ENCODE measurements around the gene CCDC178.

CCDC178 gene

GRCh38 chr18:32909798-32910561 is 530.5 kb downstream of the CCDC178 start:
- H3K4me3 ChIP-seq (ENCODE audit: low read length): no peak overlapping the region
- H3K36me3 ChIP-seq (ENCODE audit: control insufficient read depth, insufficient read depth, low read length): no peaks in the 10 kb centered on the region
- no peaks in the 10 kb centered on the region for H3K27me3 ChIP-seq (ENCODE audit: control insufficient read depth, insufficient read depth, low read length)
- no peak overlapping the region for H3K9ac ChIP-seq (ENCODE audit: low read length)
- no peak overlapping the region for H3K27ac ChIP-seq (ENCODE audit: low read depth, low read length)
- no peaks in the 10 kb centered on the region for H3K4me1 ChIP-seq (ENCODE audit: control insufficient read depth, insufficient read depth, low read length)

DNA sequence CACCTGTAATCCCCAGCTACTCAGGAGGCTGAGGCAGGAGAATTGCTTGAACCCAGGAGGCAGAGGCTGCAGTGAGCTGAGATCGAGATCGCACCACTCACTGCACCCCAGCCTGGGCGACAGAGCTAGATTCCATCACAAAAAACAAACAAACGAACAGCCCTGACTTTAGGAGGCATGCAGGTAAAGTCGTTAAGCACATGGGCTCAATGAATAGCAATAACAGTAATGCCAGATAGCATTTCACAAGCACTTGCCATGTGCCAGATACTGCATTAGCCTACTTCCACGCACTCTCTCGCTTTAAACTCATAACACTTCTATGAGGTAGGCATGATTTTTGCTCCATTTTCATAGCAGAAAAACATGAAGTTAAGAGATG is 532.1 kb downstream of the CCDC178 start:
- Histone ChIP-seq H3K4me1 (ENCODE audit: control insufficient read depth, insufficient read depth, low read length) (no peaks in the 10 kb centered on the region), H3K27ac (ENCODE audit: low read depth, low read length) (no peak overlapping the region), H3K9ac (ENCODE audit: low read length) (no peak overlapping the region), H3K27me3 (ENCODE audit: control insufficient read depth, insufficient read depth, low read length) (no peaks in the 10 kb centered on the region), H3K4me3 (ENCODE audit: low read length) (no peak overlapping the region), H3K36me3 (ENCODE audit: control insufficient read depth, insufficient read depth, low read length) (no peaks in the 10 kb centered on the region)

DNA sequence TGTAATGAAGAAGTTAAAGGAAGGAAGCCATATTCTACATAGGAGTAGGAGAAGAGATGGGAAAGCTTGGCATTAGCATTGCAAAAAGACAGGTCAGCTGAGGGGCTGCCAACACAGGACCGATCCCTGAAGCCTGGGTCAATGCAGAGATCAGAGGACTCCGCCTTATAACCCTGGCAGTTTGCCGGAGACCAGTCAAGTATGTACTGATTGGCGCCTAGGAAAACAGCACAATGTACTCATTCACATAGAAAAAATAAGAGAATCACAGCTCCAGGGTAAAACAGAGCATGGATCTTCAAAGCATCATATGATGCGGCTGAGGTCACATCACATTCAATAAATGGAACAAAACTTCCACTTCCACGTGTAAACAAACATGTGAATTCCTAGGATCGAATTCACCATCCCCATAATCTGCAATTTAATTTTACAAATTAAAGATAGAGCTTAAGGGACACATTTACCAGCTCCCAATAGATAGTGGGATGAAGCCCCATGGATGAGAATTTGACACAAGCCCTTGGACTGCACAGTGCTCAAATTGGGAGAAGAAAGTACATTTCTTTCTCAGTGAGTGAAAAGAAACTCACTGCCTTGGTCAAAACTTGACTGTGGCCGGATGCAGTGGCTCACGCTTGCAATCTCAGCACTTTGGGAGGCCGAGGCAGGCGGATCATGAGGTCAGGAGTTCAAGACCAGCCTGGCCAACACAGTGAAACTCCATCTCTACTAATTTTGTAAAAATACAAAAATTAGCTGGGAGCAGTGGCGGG is 532.7 kb downstream of the CCDC178 start:
- H3K27ac ChIP-seq (ENCODE audit: low read depth, low read length): no peak overlapping the region
- H3K27me3 ChIP-seq (ENCODE audit: control insufficient read depth, insufficient read depth, low read length): no peaks in the 10 kb centered on the region
- no peaks in the 10 kb centered on the region for H3K4me1 ChIP-seq (ENCODE audit: control insufficient read depth, insufficient read depth, low read length)
- H3K9ac ChIP-seq (ENCODE audit: low read length): no peak overlapping the region
- no peaks in the 10 kb centered on the region for H3K36me3 ChIP-seq (ENCODE audit: control insufficient read depth, insufficient read depth, low read length)
- H3K4me3 ChIP-seq (ENCODE audit: low read length): no peak overlapping the region

GRCh38 chr18:32907311-32907585 is 533.3 kb downstream of the CCDC178 start:
- no peak overlapping the region for H3K4me3 ChIP-seq (ENCODE audit: low read length)
- no peaks in the 10 kb centered on the region for H3K36me3 ChIP-seq (ENCODE audit: control insufficient read depth, insufficient read depth, low read length)
- no peak overlapping the region for H3K9ac ChIP-seq (ENCODE audit: low read length)
- no peaks in the 10 kb centered on the region for H3K27me3 ChIP-seq (ENCODE audit: control insufficient read depth, insufficient read depth, low read length)
- H3K27ac ChIP-seq (ENCODE audit: low read depth, low read length): no peak overlapping the region
- H3K4me1 ChIP-seq (ENCODE audit: control insufficient read depth, insufficient read depth, low read length): no peaks in the 10 kb centered on the region

DNA sequence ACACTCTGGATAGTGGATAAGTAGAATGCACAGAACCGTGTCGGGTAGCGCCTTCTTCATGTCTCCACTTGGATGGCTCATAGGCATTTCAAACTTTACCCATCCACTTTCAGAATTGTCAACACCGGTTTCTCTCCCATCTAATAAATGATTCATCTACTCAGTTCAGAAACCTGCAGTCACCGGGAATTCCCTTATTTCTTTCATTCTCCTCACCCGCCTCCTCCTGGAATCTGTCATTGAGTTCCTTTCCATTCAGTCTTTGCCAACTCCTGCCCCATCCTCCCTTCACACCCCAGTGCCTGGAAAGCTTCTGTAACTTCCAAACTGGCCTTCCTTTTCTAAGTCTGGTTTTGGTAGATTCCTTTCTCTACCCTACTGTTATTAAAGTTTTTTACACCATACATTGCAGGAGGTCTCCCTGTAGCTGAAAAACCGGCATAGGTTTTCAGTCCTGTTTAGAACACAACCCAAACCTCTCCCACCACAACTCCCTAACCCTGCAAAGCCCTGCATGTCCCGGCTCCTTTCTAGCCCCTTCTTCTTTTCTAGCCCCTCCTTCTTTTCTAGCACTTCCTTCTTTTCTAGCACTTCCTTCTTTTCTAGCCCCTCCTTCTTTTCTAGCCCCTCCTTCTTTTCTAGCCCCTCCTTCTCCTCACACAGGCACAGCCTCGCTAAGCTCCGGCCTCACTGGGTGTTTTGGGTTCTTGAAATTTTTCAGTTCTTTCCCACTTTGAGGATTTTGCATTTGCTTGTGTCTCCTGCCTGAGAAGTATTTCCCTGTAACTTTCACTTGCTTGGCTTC is 533.8 kb downstream of the CCDC178 start:
- Histone ChIP-seq H3K27ac (ENCODE audit: low read depth, low read length) (no peak overlapping the region), H3K36me3 (ENCODE audit: control insufficient read depth, insufficient read depth, low read length) (no peaks in the 10 kb centered on the region), H3K9ac (ENCODE audit: low read length) (no peak overlapping the region), H3K4me3 (ENCODE audit: low read length) (no peak overlapping the region), H3K27me3 (ENCODE audit: control insufficient read depth, insufficient read depth, low read length) (no peaks in the 10 kb centered on the region), H3K4me1 (ENCODE audit: control insufficient read depth, insufficient read depth, low read length) (no peaks in the 10 kb centered on the region)

GRCh38 chr18:32905651-32906050 is 534.9 kb downstream of the CCDC178 start:
- H3K36me3 ChIP-seq (ENCODE audit: control insufficient read depth, insufficient read depth, low read length): no peaks in the 10 kb centered on the region
- H3K27me3 ChIP-seq (ENCODE audit: control insufficient read depth, insufficient read depth, low read length): no peaks in the 10 kb centered on the region
- no peak overlapping the region for H3K27ac ChIP-seq (ENCODE audit: low read depth, low read length)
- no peak overlapping the region for H3K4me3 ChIP-seq (ENCODE audit: low read length)
- H3K9ac ChIP-seq (ENCODE audit: low read length): no peak overlapping the region
- no peaks in the 10 kb centered on the region for H3K4me1 ChIP-seq (ENCODE audit: control insufficient read depth, insufficient read depth, low read length)

GRCh38 chr18:32902568-32903330 is 537.8 kb downstream of the CCDC178 start:
- H3K9ac ChIP-seq (ENCODE audit: low read length): no peak overlapping the region
- no peaks in the 10 kb centered on the region for H3K4me1 ChIP-seq (ENCODE audit: control insufficient read depth, insufficient read depth, low read length)
- H3K27me3 ChIP-seq (ENCODE audit: control insufficient read depth, insufficient read depth, low read length): no peaks in the 10 kb centered on the region
- no peak overlapping the region for H3K27ac ChIP-seq (ENCODE audit: low read depth, low read length)
- no peak overlapping the region for H3K4me3 ChIP-seq (ENCODE audit: low read length)
- no peaks in the 10 kb centered on the region for H3K36me3 ChIP-seq (ENCODE audit: control insufficient read depth, insufficient read depth, low read length)

DNA sequence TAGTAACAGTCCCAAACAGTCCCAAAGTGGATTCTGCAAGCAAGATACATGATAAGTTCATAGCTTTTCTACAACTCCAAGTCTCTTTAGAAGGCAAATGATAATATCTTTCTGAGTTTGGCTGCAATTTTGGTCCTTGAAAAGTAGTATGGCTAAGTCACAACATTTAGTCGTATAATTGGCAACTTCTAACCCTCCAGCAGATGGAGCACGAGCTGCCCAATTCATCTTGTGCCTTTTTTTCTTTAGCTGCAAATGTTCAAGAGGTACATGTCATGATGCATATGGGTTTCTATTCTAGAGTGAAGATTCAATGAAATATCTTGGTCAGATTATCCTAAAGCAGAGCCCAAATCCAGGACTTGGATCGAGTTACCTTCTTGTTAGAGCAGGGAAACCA is 540.7 kb downstream of the CCDC178 start:
- Histone ChIP-seq H3K36me3 (ENCODE audit: control insufficient read depth, insufficient read depth, low read length) (no peaks in the 10 kb centered on the region), H3K9ac (ENCODE audit: low read length) (no peak overlapping the region), H3K27ac (ENCODE audit: low read depth, low read length) (no peak overlapping the region), H3K27me3 (ENCODE audit: control insufficient read depth, insufficient read depth, low read length) (no peaks in the 10 kb centered on the region), H3K4me3 (ENCODE audit: low read length) (no peak overlapping the region), H3K4me1 (ENCODE audit: control insufficient read depth, insufficient read depth, low read length) (no peaks in the 10 kb centered on the region)

DNA sequence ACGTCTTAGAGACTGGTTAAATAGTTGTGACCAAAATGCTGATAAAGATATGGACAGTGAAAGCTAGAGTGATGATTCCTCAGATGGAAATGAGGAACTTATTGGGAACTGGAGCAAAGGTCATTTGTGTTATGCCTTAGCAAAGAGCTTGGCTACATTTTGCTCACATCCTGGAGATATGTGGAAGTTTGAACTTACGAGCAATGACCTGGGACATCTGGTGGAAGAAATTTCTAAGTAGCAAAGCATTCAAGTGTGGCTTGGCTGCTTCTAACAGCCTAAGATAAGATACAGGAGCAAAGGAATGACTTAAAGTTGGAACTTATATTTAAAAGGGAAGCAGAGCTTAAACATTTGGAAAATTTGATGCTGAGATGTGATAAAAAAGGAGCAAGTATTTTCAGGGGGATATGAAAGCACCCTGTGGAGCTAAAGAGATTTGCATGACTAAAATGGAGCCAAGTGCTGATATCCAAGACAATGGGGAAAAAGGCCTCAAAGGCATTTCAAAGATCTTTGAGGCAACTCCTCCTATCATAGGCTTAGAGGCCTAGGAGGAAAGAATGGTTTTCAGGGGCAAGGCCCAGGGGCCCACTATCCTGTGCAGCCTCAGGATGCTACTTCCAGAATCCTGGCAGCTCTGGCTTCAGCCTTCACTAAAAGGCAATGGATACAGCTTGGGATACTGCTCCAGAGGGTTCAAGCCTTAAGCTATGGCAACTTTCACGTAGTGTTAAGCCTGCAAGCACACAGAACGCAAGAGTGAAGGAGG is 543.6 kb downstream of the CCDC178 start:
- H3K4me1 ChIP-seq (ENCODE audit: control insufficient read depth, insufficient read depth, low read length): no peaks in the 10 kb centered on the region
- H3K36me3 ChIP-seq (ENCODE audit: control insufficient read depth, insufficient read depth, low read length): no peaks in the 10 kb centered on the region
- H3K9ac ChIP-seq (ENCODE audit: low read length): no peak overlapping the region
- no peak overlapping the region for H3K27ac ChIP-seq (ENCODE audit: low read depth, low read length)
- no peaks in the 10 kb centered on the region for H3K27me3 ChIP-seq (ENCODE audit: control insufficient read depth, insufficient read depth, low read length)
- no peak overlapping the region for H3K4me3 ChIP-seq (ENCODE audit: low read length)

- no peaks in the 10 kb centered on the region for H3K27me3 ChIP-seq (ENCODE audit: control insufficient read depth, insufficient read depth, low read length)
- H3K9ac ChIP-seq (ENCODE audit: low read length): no peak overlapping the region
- H3K27ac ChIP-seq (ENCODE audit: low read depth, low read length): no peak overlapping the region
- no peaks in the 10 kb centered on the region for H3K36me3 ChIP-seq (ENCODE audit: control insufficient read depth, insufficient read depth, low read length)
- H3K4me1 ChIP-seq (ENCODE audit: control insufficient read depth, insufficient read depth, low read length): no peaks in the 10 kb centered on the region
- H3K4me3 ChIP-seq (ENCODE audit: low read length): no peak overlapping the region
Measured at GRCh38 chr18:32893915-32894314, 546.6 kb downstream of the CCDC178 start.

- Histone ChIP-seq H3K27ac (ENCODE audit: low read depth, low read length) (no peak overlapping the region), H3K27me3 (ENCODE audit: control insufficient read depth, insufficient read depth, low read length) (no peaks in the 10 kb centered on the region)
Measured at GRCh38 chr18:32891797-32892196, 548.7 kb downstream of the CCDC178 start.

More at GRCh38 chr18:32891797-32892196, 548.7 kb downstream of the CCDC178 start:
- Histone ChIP-seq H3K36me3 (ENCODE audit: control insufficient read depth, insufficient read depth, low read length) (no peaks in the 10 kb centered on the region), H3K9ac (ENCODE audit: low read length) (no peak overlapping the region), H3K4me3 (ENCODE audit: low read length) (no peak overlapping the region), H3K4me1 (ENCODE audit: control insufficient read depth, insufficient read depth, low read length) (no peaks in the 10 kb centered on the region)
